GM18868 (cell line): ENCODE data around the gene FASTKD2.

Experiments
- ATAC-seq: cut with Tn5 transposase; IDR thresholded peaks from one replicate; pipeline ENCODE4 v1.9.1; 2021; ENCODE audit warnings: mild to moderate bottlenecking, moderate library complexity; ENCODE audit not compliant: unreplicated experiment

FASTKD2 gene

GRCh38 chr2:206765242-206766056 lies at the start of gene FASTKD2, which contains the start of gene MDH1B:
TSS of gene FASTKD2 (plus strand) at chr2:206765606. CDS start at chr2:206766694, 1,088 bp downstream.
TSS of gene MDH1B (minus strand) at chr2:206765328. CDS start at chr2:206765271, 57 bp downstream.
- peak; percentile 95 for ATAC-seq

- no peak for ATAC-seq
These were observed 48.8 kb upstream of the FASTKD2 start for GRCh38 chr2:206716623-206717022.

- ATAC-seq, result no peak
These were observed 47.1 kb upstream of the FASTKD2 start, which contains the start of gene DYTN for GRCh38 chr2:206718296-206718695. TSS of gene DYTN (minus strand) at chr2:206718396. CDS start at chr2:206718279, 117 bp downstream.

- ATAC-seq, result peak; percentile 96
These were observed 44.0 kb upstream of the FASTKD2 start for GRCh38 chr2:206721256-206721920.

GRCh38 chr2:206723288-206723687 lies 42.1 kb upstream of the FASTKD2 start:
- ATAC-seq, result no peak

GRCh38 chr2:206727287-206727686 lies 38.1 kb upstream of the FASTKD2 start:
- ATAC-seq, result no peak

- ATAC-seq, result no peak
These were observed 36.9 kb upstream of the FASTKD2 start for GRCh38 chr2:206728277-206729199.

GRCh38 chr2:206733341-206733740 lies 32.1 kb upstream of the FASTKD2 start:
- no peak for ATAC-seq

- ATAC-seq, result no peak
These were observed 28.5 kb upstream of the FASTKD2 start for GRCh38 chr2:206736935-206737334.

- ATAC-seq, result no peak
These were observed 26.1 kb upstream of the FASTKD2 start for GRCh38 chr2:206739271-206739670.

GRCh38 chr2:206740800-206741199 lies 24.6 kb upstream of the FASTKD2 start:
- no peak for ATAC-seq

- no peak for ATAC-seq
These were observed 8.6 kb upstream of the FASTKD2 start for GRCh38 chr2:206756816-206757215.

GRCh38 chr2:206764673-206765241 lies 649 bp upstream of the FASTKD2 start:
- ATAC-seq, result peak; percentile 1

GRCh38 chr2:206766057-206766930 lies 888 bp downstream of the FASTKD2 start:
- ATAC-seq, result no peak

- ATAC-seq, result no peak
These were observed 9.5 kb downstream of the FASTKD2 start for GRCh38 chr2:206774871-206775270.

- no peak for ATAC-seq
These were observed 11.0 kb downstream of the FASTKD2 start for GRCh38 chr2:206776432-206776831.

GRCh38 chr2:206780671-206781070 lies 15.3 kb downstream of the FASTKD2 start:
- no peak for ATAC-seq

GRCh38 chr2:206783718-206784117 lies 18.3 kb downstream of the FASTKD2 start:
- ATAC-seq, result no peak

- no peak for ATAC-seq
These were observed 19.4 kb downstream of the FASTKD2 start for GRCh38 chr2:206784559-206785353.
